Ovary (tissue), 3 donors: Measurements from ENCODE around the gene MDM1.

ENCODE experiments used
- CTCF ChIP-seq, 3 donors: fragments of 450-650 bp in 2 of 3; fragments of 200-600 bp in 1 of 3; IDR thresholded peaks; one replicate each; pipeline versions ENCODE4 v1.5.1 to v1.8.0; 2016 to 2022; ENCODE audit warnings: antibody characterized with exemption in 3 of 3, mild to moderate bottlenecking in 1 of 3
- EP300 ChIP-seq: sonication (generic); formaldehyde crosslinking; IDR thresholded peaks from one replicate; pipeline ENCODE4 v1.6.1; 2017; ENCODE audit warnings: antibody characterized with exemption
- donor health status: DM: no; HTN: no; CAD: no.

- no peak for TF ChIP-seq EP300
- no peak for TF ChIP-seq CTCF (IDR thresholded peaks at IDR 0.05)
Observed at GRCh38 chr12:68377881-68378280, 45.7 kb upstream of the MDM1 start.
